Fibroblast of the aortic adventitia (primary cell): Measurements from ENCODE around the gene ELN. TPM values are rescaled to one million over a fixed set of nuclear protein-coding genes. Genes with fewer than 3 reads are reported as not detected.
A peak's percentile ranks its signal among the peaks of the same experiment; 100 is the strongest.

Experiments used
- DNase-seq: peaks from one replicate; pipeline ENCODE4 v3.0.0-alpha.2; 2010; ENCODE audit warnings: low read depth
- H3K4me3 ChIP-seq: 2 replicates; pipeline ENCODE4 v1.5.1; 2011; ENCODE audit warnings: low read depth, mild to moderate bottlenecking, control low read depth, low read length, moderate library complexity
- total RNA-seq: library from RNA; depleted of rRNA; stranded (reverse); fragments of >200 nt; gene quantifications from 2 replicates; pipeline ENCODE4 v1.2.3, GENCODE V29; 2012; ENCODE audit warnings: low replicate concordance
- TF ChIP-seq, protein P1 (sequence below): IDR thresholded peaks from 2 replicates; pipeline ENCODE4 v1.5.1; 2011; ENCODE audit warnings: mild to moderate bottlenecking, low read length, control low read depth, inconsistent platforms; ENCODE audit not compliant: insufficient read depth

The ELN gene
- total RNA-seq, 1 donor = 101 TPM

- no peak for DNase-seq
- TF ChIP-seq, protein P1, sequence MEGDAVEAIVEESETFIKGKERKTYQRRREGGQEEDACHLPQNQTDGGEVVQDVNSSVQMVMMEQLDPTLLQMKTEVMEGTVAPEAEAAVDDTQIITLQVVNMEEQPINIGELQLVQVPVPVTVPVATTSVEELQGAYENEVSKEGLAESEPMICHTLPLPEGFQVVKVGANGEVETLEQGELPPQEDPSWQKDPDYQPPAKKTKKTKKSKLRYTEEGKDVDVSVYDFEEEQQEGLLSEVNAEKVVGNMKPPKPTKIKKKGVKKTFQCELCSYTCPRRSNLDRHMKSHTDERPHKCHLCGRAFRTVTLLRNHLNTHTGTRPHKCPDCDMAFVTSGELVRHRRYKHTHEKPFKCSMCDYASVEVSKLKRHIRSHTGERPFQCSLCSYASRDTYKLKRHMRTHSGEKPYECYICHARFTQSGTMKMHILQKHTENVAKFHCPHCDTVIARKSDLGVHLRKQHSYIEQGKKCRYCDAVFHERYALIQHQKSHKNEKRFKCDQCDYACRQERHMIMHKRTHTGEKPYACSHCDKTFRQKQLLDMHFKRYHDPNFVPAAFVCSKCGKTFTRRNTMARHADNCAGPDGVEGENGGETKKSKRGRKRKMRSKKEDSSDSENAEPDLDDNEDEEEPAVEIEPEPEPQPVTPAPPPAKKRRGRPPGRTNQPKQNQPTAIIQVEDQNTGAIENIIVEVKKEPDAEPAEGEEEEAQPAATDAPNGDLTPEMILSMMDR = no peak
Measured at GRCh38 chr7:74031403-74032190, 3.6 kb downstream of the ELN start.

GRCh38 chr7:74032191-74032490 lies 4.2 kb downstream of the ELN start:
- peak; percentile 97 for DNase-seq
- TF ChIP-seq, protein P1 = no peak
- H3K4me3 ChIP-seq = no peak overlapping the region

More at GRCh38 chr7:74031403-74032190, 3.6 kb downstream of the ELN start:
- H3K4me3 ChIP-seq = no peak overlapping the region

- peak; percentile 50 for DNase-seq
- no peak overlapping the region for H3K4me3 ChIP-seq
- TF ChIP-seq, protein P1 = no peak
Measured at GRCh38 chr7:74032624-74033371, 4.8 kb downstream of the ELN start.

DNA sequence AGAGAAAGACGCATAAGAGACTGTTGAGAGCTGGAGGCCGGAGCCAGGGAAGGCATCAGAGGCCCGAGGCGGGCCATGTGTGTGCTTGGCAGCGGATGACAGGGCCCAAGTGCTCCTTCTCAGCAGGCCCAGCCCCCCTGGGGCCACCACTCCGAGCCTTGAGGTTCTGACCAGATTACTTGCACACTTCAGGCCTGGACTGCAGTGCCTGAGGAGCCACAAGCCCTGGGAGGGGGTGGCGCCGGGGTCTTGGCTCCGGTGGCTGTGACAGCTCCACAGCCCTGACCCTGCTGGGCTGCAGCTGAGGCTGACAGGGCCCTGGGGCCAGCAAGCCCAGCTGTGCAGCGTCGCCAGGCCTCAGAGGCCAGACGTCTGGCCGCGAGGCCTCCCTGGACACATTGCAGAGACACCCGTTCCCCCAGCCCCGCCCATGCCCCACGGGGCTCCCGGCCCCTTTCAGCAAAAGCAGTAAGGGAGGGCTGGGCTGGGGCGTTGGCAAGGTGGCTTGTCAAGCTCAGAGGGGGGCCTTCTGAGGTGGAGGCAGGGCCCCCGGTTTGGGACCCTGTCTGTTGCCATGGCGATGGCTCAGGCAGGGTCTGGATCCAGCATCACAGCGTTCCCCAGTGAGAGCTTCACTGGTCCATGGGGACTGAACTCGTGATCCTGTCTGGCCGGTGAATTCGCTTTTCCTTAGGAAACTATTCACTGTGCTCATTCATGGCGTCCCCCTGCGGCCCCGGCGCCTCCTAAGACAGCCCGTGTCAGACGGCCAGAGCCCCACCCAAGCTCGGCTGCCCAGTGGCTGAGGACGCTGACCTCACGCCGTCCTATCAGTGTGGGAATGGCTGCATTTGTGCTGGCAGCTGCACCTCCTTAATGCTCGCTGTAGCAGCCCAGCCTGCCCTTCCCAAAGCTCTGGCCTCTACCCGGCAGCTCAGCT lies 5.7 kb downstream of the ELN start:
- TF ChIP-seq, protein P1 = no peak
- peak; percentile 94 for DNase-seq
- no peak overlapping the region for H3K4me3 ChIP-seq

DNA sequence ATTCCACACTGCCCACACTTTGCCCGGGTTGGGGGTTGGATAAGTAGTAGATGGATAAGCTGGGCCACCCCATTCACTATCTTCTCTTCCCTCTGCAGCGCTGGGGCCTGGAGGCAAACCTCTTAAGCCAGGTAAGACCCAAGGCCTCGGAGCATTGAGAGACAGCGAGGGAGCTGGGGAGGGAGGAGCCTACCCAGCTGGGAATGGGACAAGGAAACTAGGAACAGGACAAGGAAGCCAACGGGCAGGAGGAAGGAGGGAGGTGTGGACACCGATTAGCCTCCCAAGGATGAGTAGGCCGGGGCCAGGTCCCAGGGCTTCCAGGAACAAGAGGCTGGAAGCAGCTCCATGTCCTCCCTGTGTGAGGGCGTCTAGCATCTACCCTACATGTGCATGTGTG lies 9.6 kb downstream of the ELN start:
- H3K4me3 ChIP-seq = no peak overlapping the region
- DNase-seq = no peak
- TF ChIP-seq, protein P1 = no peak

DNA sequence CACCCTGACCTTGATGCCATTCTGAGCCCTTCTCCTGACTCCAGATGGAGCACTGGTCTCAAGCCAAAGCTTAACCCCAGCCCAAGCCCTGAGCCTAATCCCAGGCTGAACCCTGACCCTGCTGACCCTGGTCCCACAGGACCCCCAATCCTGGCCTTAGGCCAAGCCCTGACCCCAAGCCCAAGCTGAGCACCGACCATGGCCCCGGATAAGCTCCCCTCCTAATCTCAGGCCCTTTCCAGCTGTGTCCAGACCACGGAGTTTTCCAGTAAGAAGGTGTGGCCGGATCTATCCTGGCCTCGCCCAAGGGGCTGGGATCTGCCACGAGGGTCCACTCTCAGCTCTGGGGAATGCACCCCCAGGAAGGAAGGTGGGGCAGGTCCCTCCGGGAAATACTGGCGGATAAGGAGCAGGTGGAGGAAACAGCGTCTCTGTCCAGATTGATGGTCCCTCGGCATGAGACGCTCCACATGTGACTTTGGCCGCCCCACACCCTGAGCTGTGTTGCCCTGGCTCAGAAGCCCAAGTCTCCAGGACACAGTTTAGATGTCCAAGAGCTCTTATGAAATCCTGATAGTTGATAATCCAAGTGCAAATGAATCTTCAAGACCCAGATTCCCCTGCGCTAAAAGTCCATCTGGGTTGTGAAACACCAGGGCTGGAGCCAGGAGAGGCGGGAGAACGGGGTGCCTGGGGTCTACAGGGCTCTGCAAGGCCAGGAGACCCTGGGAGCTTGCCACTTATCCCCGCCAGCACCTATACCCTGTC lies 10.4 kb downstream of the ELN start:
- TF ChIP-seq, protein P1 = no peak
- DNase-seq = peak; percentile 59
- no peak overlapping the region for H3K4me3 ChIP-seq
